ENCODE measurements around the gene PYGB.

GRCh38 chr20:25318471-25319240, 70.8 kb downstream of the PYGB start:
- TF ChIP-seq CTCF (IDR thresholded peaks at IDR 0.05) (no peak), POLR2A (IDR thresholded peaks at IDR 0.05) (no peak)
